Bronchial epithelial cell (primary cell): Measurements from ENCODE around the gene CCSER1. TPM values are rescaled to one million over a fixed set of nuclear protein-coding genes. Genes with fewer than 3 reads are reported as not detected.
"Not testable (repeated sequence)": the region's sequence is repeated elsewhere in the genome, so short reads cannot be mapped to it uniquely, and the experiment has no call there.

ENCODE experiments used
- DNase-seq: peaks from one replicate; pipeline ENCODE4 v3.0.0-alpha.2; 2010; ENCODE audit warnings: low read depth
- FAIRE-seq: peaks from 2 replicates; lab custom pipeline; 2011; peaks lifted over from hg19 to GRCh38; lab: Jason Lieb, UNC
- H3K27me3 ChIP-seq: 2 replicates; pipeline ENCODE4 v1.5.1; 2011; ENCODE audit warnings: low read length; ENCODE audit not compliant: control insufficient read depth, insufficient read depth
- H3K36me3 ChIP-seq: 2 replicates; pipeline ENCODE4 v1.5.1; 2011; ENCODE audit warnings: low read length; ENCODE audit not compliant: control insufficient read depth, insufficient read depth
- H3K4me3 ChIP-seq: 2 replicates; pipeline ENCODE4 v1.5.1; 2011; ENCODE audit warnings: mild to moderate bottlenecking, low read depth, low read length, control low read depth
- total RNA-seq: library from RNA; depleted of rRNA; stranded (reverse); fragments of >200 nt; gene quantifications from 2 replicates; pipeline ENCODE4 v1.2.1, GENCODE V29; 2014
- TF ChIP-seq, protein P1 (sequence below): IDR thresholded peaks from 2 replicates; pipeline ENCODE4 v1.5.1; 2011; ENCODE audit warnings: mild to moderate bottlenecking, moderate library complexity, low read length, control low read depth, inconsistent platforms; ENCODE audit not compliant: insufficient read depth, severe bottlenecking

The CCSER1 gene
- total RNA-seq, 1 donor from 2014 or later: 6.6 TPM

DNA sequence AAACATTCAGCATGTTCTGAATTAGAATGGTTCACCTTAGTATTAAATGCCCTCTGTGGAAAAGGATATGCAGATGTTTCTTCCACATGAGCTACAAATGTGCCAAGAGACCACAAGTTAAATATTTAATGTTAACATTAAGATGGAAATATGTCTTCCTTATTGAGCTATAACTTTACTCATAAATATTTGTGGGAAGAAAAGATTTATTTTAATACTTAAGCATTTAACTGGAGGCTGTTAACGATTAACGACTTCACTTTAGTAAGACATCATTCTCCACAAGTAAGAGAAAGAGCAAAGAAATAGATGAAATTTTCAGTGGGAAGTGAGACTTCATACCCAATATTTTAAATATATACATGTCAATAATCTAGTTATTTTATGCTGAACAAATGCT lies 1130.5 kb downstream of the CCSER1 start:
- no peak for DNase-seq
- FAIRE-seq: no peak
- TF ChIP-seq, protein P1, sequence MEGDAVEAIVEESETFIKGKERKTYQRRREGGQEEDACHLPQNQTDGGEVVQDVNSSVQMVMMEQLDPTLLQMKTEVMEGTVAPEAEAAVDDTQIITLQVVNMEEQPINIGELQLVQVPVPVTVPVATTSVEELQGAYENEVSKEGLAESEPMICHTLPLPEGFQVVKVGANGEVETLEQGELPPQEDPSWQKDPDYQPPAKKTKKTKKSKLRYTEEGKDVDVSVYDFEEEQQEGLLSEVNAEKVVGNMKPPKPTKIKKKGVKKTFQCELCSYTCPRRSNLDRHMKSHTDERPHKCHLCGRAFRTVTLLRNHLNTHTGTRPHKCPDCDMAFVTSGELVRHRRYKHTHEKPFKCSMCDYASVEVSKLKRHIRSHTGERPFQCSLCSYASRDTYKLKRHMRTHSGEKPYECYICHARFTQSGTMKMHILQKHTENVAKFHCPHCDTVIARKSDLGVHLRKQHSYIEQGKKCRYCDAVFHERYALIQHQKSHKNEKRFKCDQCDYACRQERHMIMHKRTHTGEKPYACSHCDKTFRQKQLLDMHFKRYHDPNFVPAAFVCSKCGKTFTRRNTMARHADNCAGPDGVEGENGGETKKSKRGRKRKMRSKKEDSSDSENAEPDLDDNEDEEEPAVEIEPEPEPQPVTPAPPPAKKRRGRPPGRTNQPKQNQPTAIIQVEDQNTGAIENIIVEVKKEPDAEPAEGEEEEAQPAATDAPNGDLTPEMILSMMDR: no peak

GRCh38 chr4:91258326-91258725 lies 1131.1 kb downstream of the CCSER1 start:
- Histone ChIP-seq H3K36me3 (no peaks in the 10 kb centered on the region), H3K4me3 (no peak overlapping the region), H3K27me3 (no peaks in the 10 kb centered on the region)
- no peak for DNase-seq
- no peak for FAIRE-seq
- TF ChIP-seq, protein P1: no peak

More for the DNA sequence above, 1130.5 kb downstream of the CCSER1 start:
- Histone ChIP-seq H3K4me3 (no peak overlapping the region), H3K27me3 (no peaks in the 10 kb centered on the region), H3K36me3 (no peaks in the 10 kb centered on the region)

GRCh38 chr4:91267543-91267942 lies 1140.3 kb downstream of the CCSER1 start:
- TF ChIP-seq, protein P1: no peak
- FAIRE-seq: no peak
- H3K4me3 ChIP-seq: no peak overlapping the region
- peak; percentile 6 for DNase-seq
- no peaks in the 10 kb centered on the region for H3K27me3 ChIP-seq
- H3K36me3 ChIP-seq: no peaks in the 10 kb centered on the region

DNA sequence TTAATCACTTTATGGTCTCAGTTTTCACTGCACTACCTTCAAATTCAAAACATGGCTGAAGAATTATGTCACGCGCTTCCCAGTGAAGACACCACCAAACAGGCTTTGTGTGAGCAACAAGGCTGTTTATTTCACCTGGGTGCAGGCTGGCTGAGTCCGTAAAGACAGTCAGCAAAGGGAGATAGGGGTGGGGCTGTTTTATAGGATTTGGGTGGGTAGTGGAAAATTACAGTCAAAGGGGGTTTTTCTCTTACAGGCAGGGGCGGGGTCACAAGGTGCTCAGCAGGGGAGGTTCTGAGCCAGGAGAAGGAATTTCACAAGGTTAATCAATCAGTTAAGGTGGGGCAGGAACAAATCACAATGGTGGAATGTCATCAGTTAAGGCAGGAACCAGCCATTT lies 1141.3 kb downstream of the CCSER1 start:
- FAIRE-seq: not testable (repeated sequence)

GRCh38 chr4:91268913-91269312 lies 1141.7 kb downstream of the CCSER1 start:
- Histone ChIP-seq H3K27me3 (no peaks in the 10 kb centered on the region), H3K4me3 (no peak overlapping the region), H3K36me3 (no peaks in the 10 kb centered on the region)
- FAIRE-seq (no peak), DNase-seq (no peak)
- TF ChIP-seq, protein P1: no peak

More for the DNA sequence above, 1141.3 kb downstream of the CCSER1 start:
- not testable (repeated sequence) for DNase-seq, H3K36me3 ChIP-seq, H3K4me3 ChIP-seq, H3K27me3 ChIP-seq

- no peak for FAIRE-seq
- DNase-seq: no peak
- TF ChIP-seq, protein P1: no peak
- Histone ChIP-seq H3K4me3 (no peak overlapping the region), H3K36me3 (no peaks in the 10 kb centered on the region), H3K27me3 (no peaks in the 10 kb centered on the region)
Measured at GRCh38 chr4:91279899-91280298, 1152.7 kb downstream of the CCSER1 start.
